ENCODE measurements around the gene ABLIM1.

- no peak for TF ChIP-seq TAF1 (IDR thresholded peaks at IDR 0.05; ENCODE audit: low read depth)
- TF ChIP-seq EP300 (IDR thresholded peaks at IDR 0.05; ENCODE audit: borderline replicate concordance) = no peak
- no peak for TF ChIP-seq YY1 (IDR thresholded peaks at IDR 0.05; ENCODE audit: low read depth)
- TF ChIP-seq TEAD4 (IDR thresholded peaks at IDR 0.05) = no peak
- TF ChIP-seq TCF12 (IDR thresholded peaks at IDR 0.05; ENCODE audit: low read depth) = no peak
- TF ChIP-seq, protein P1, sequence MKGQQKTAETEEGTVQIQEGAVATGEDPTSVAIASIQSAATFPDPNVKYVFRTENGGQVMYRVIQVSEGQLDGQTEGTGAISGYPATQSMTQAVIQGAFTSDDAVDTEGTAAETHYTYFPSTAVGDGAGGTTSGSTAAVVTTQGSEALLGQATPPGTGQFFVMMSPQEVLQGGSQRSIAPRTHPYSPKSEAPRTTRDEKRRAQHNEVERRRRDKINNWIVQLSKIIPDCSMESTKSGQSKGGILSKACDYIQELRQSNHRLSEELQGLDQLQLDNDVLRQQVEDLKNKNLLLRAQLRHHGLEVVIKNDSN (IDR thresholded peaks at IDR 0.05) = no peak
- TF ChIP-seq NFIC (IDR thresholded peaks at IDR 0.05) = no peak
- TF ChIP-seq EGR1 (IDR thresholded peaks at IDR 0.05) = no peak
- no peak for TF ChIP-seq RAD21 (IDR thresholded peaks at IDR 0.05; ENCODE audit: low read depth)
- TF ChIP-seq, protein P2, sequence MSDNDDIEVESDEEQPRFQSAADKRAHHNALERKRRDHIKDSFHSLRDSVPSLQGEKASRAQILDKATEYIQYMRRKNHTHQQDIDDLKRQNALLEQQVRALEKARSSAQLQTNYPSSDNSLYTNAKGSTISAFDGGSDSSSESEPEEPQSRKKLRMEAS (IDR thresholded peaks at IDR 0.05) = no peak
Measured at GRCh38 chr10:114534571-114534981, 123.5 kb downstream of the ABLIM1 start.

All from Ishikawa (cell line).